Stomach (tissue), 9 donors: ENCODE data around the gene TNKS2. TPM values are rescaled to one million over a fixed set of nuclear protein-coding genes. Genes with fewer than 3 reads are reported as not detected.
"Not testable (repeated sequence)": the region's sequence is repeated elsewhere in the genome, so short reads cannot be mapped to it uniquely, and the experiment has no call there.

ENCODE experiments used
- DNase-seq, 2 donors: peaks; one replicate each; pipeline versions ENCODE4 v3.0.0 to v3.0.0-alpha.2; 2013 to 2019
- H3K27ac ChIP-seq, 5 donors: fragments of 200-600 bp in 4 of 5; sonication (generic) in 4 of 5; one replicate each; pipeline ENCODE4 v1.5.1; 2013 to 2019; ENCODE audit warnings: mild to moderate bottlenecking in 1 of 5, moderate library complexity in 1 of 5
- H3K27me3 ChIP-seq, 3 donors: fragments of 200-600 bp; sonication (generic); one replicate each; pipeline ENCODE4 v1.5.1; 2017 to 2019; ENCODE audit warnings: mixed run types in 1 of 3
- H3K36me3 ChIP-seq, 4 donors: fragments of 200-600 bp; sonication (generic); 1 replicate in 3 of 4; 2 replicates in 1 of 4; pipeline ENCODE4 v1.5.1; 2016 to 2019
- H3K4me1 ChIP-seq, 4 donors: fragments of 200-600 bp; sonication (generic); one replicate each; pipeline ENCODE4 v1.5.1; 2016 to 2019
- H3K4me3 ChIP-seq, 4 donors: fragments of 200-600 bp; sonication (generic) in 3 of 4; one replicate each; pipeline ENCODE4 v1.5.1; 2016 to 2019; ENCODE audit warnings: mild to moderate bottlenecking in 1 of 4
- H3K9me3 ChIP-seq, 4 donors: fragments of 200-600 bp; sonication (generic); one replicate each; pipeline ENCODE4 v1.5.1; 2016 to 2019
- CTCF ChIP-seq, 7 experiments: fragments of 450-650 bp in 4 of 7; fragments of 200-600 bp in 3 of 7; sonication (generic) in 3 of 7; IDR thresholded peaks; one replicate each; pipeline ENCODE4 v1.5.1; 2016 to 2019; ENCODE audit warnings: antibody characterized with exemption in 7 of 7, control low read depth in 2 of 7, mild to moderate bottlenecking in 1 of 7
- EP300 ChIP-seq: sonication (generic); formaldehyde crosslinking; IDR thresholded peaks from one replicate; pipeline ENCODE4 v1.6.1; 2017; ENCODE audit warnings: antibody characterized with exemption
- POLR2A ChIP-seq, 4 donors: fragments of 450-650 bp; IDR thresholded peaks; one replicate each; pipeline ENCODE4 v1.6.1; 2016; ENCODE audit warnings: antibody characterized with exemption in 4 of 4, control low read depth in 2 of 4, mild to moderate bottlenecking in 1 of 4, moderate library complexity in 1 of 4
- POLR2AphosphoS5 ChIP-seq, 3 donors: sonication (generic); formaldehyde crosslinking; IDR thresholded peaks; one replicate each; pipeline ENCODE4 v1.6.1; 2016; ENCODE audit warnings: antibody characterized with exemption in 3 of 3
- WGBS, 5 donors: extraction: QIAGEN DNeasy Blood & Tissue Kit in 3 of 5; methylation state at CpG; one replicate each; pipeline versions ENCODE4 v1.1.5 to v1.1.7; 2013 to 2018; 5-methylcytosine and 5-hydroxymethylcytosine counted together
- intact Hi-C: fragments of 100-400 bp; cut with DNase I; formaldehyde crosslinking; loops from one replicate; pipeline ENCODE4 v1.15.1; 2023; ENCODE audit warnings: low total_unique reads
- polyA plus RNA-seq, 3 donors: library from polyadenylated mRNA; stranded (reverse); fragments of 200-250 nt; gene quantifications; one replicate each; pipeline ENCODE4 v1.2.3, GENCODE V29; 2013
- total RNA-seq, 5 donors: library from RNA; depleted of rRNA; stranded (reverse); fragments of >200 nt; gene quantifications; one replicate each; pipeline versions ENCODE4 v1.1.0 to v1.2.3, GENCODE V29; 2014 to 2016
- donor health status: healthy with polysubstance abuse.
- donor health status: Bipolar disorder and iron deficiency.
- donor health status: healthy.

Gene TNKS2
- total and polyA plus RNA-seq, 8 donors: 8.1 to 86.5 (median 28.9) TPM

GRCh38 chr10:91805110-91805838 lies 7.0 kb downstream of the TNKS2 start:
- Histone ChIP-seq H3K36me3 (peaks cover 4 to 30% (median 28%) of the 10 kb centered on the region in 4 donors), H3K27ac (no peak overlapping the region), H3K4me3 (peak overlapping the region in 1 of 4 donors; percentile 1), H3K27me3 (no peaks in the 10 kb centered on the region), H3K4me1 (peaks cover 40 to 82% (median 59%) of the 10 kb centered on the region in 4 donors), H3K9me3 (no peaks in the 10 kb centered on the region)
- intact Hi-C loops: no loop called here
- DNase-seq: no peak
- 90 to 99% (median 96%) methylated on average over 2 of the region's 2 CpGs for WGBS, 5 donors
- TF ChIP-seq CTCF (IDR thresholded peaks at IDR 0.05): no peak
- no peak for TF ChIP-seq POLR2AphosphoS5 (IDR thresholded peaks at IDR 0.05)

GRCh38 chr10:91807264-91807663 lies 9.0 kb downstream of the TNKS2 start:
- intact Hi-C loops: not testable (repeated sequence)
- 85 to 96% (median 92%) methylated on average over 14 of the region's 14 CpGs for WGBS, 5 donors

GRCh38 chr10:91813251-91813650 lies 15.0 kb downstream of the TNKS2 start:
- Histone ChIP-seq H3K4me3 (no peak overlapping the region), H3K9me3 (no peaks in the 10 kb centered on the region), H3K27me3 (no peaks in the 10 kb centered on the region), H3K4me1 (peaks cover 8 to 66% (median 40%) of the 10 kb centered on the region in 4 donors), H3K27ac (no peak overlapping the region), H3K36me3 (peaks cover 25 to 66% (median 52%) of the 10 kb centered on the region in 4 donors)
- intact Hi-C loops: no loop called here
- no peak for DNase-seq
- 41 to 63% (median 50%) methylated on average over 1 of the region's 1 CpG for WGBS, 5 donors
- no peak for TF ChIP-seq CTCF (IDR thresholded peaks at IDR 0.05)

More at GRCh38 chr10:91807264-91807663, 9.0 kb downstream of the TNKS2 start:
- not testable (repeated sequence) for H3K4me3 ChIP-seq, H3K27ac ChIP-seq, H3K9me3 ChIP-seq, H3K27me3 ChIP-seq, DNase-seq
- Histone ChIP-seq H3K4me1 (peaks cover 28 to 82% (median 51%) of the 10 kb centered on the region in 4 donors), H3K36me3 (peaks cover 4 to 39% (median 23%) of the 10 kb centered on the region in 4 donors)

GRCh38 chr10:91816981-91817380 lies 18.8 kb downstream of the TNKS2 start:
- H3K36me3 ChIP-seq: peaks cover 50 to 91% (median 88%) of the 10 kb centered on the region in 4 donors
- H3K27ac ChIP-seq: no peak overlapping the region
- no peak overlapping the region for H3K4me3 ChIP-seq
- no peaks in the 10 kb centered on the region for H3K9me3 ChIP-seq
- H3K4me1 ChIP-seq: peaks cover 8 to 56% (median 24%) of the 10 kb centered on the region in 4 donors
- 60 to 74% (median 67%) methylated on average over 2 of the region's 2 CpGs for WGBS, 5 donors
- TF ChIP-seq EP300: no peak
- TF ChIP-seq CTCF (IDR thresholded peaks at IDR 0.05): no peak
- no peak for DNase-seq
- intact Hi-C loops: no loop called here
- no peaks in the 10 kb centered on the region for H3K27me3 ChIP-seq

- TF ChIP-seq EP300 (no peak), POLR2A (IDR thresholded peaks at IDR 0.05) (no peak), CTCF (IDR thresholded peaks at IDR 0.05) (no peak), POLR2AphosphoS5 (IDR thresholded peaks at IDR 0.05) (no peak)
- Histone ChIP-seq H3K4me1 (peaks cover 0 to 25% (median 15%) of the 10 kb centered on the region in 4 donors), H3K27ac (no peak overlapping the region), H3K27me3 (no peaks in the 10 kb centered on the region), H3K9me3 (no peaks in the 10 kb centered on the region), H3K36me3 (peaks cover 63 to 98% (median 98%) of the 10 kb centered on the region in 4 donors), H3K4me3 (no peak overlapping the region)
- intact Hi-C loops: no loop called here
- no peak for DNase-seq
- 74 to 90% (median 89%) methylated on average over 3 of the region's 3 CpGs for WGBS, 5 donors
These were observed 21.9 kb downstream of the TNKS2 start for GRCh38 chr10:91820144-91820543.
